Esophagus muscularis mucosa (tissue), 3 donors: ENCODE data around the gene WWOX.

Source experiments
- EP300 ChIP-seq: sonication (generic); formaldehyde crosslinking; IDR thresholded peaks from one replicate; pipeline ENCODE4 v1.6.1; 2017; ENCODE audit warnings: antibody characterized with exemption
- POLR2A ChIP-seq: fragments of 450-650 bp; IDR thresholded peaks from one replicate; pipeline ENCODE4 v1.6.1; 2017; ENCODE audit warnings: antibody characterized with exemption, moderate library complexity, mild to moderate bottlenecking, low read depth
- POLR2AphosphoS5 ChIP-seq, 2 donors: sonication (generic); formaldehyde crosslinking; IDR thresholded peaks; one replicate each; pipeline ENCODE4 v1.6.1; 2017; ENCODE audit warnings: antibody characterized with exemption in 2 of 2

- TF ChIP-seq EP300 (no peak), POLR2A (no peak), POLR2AphosphoS5 (IDR thresholded peaks at IDR 0.05) (no peak)
These were observed 721 bp upstream of the WWOX start for GRCh38 chr16:78098595-78099270.
